Measurements from ENCODE around the gene ACSL5.

GRCh38 chr10:112448888-112449287 is 75.0 kb downstream of the ACSL5 start:
- TF ChIP-seq ZFX (IDR thresholded peaks at IDR 0.05; ENCODE audit: borderline replicate concordance) (no peak), CTCF (IDR thresholded peaks at IDR 0.05) (no peak)

All from 22Rv1 (cell line).